GM18511 (cell line): ENCODE measurements around the gene ZACN.

Experiments used
- ATAC-seq: cut with Tn5 transposase; IDR thresholded peaks from one replicate; pipeline ENCODE4 v1.9.1; 2021; ENCODE audit warnings: mild to moderate bottlenecking, moderate library complexity; ENCODE audit not compliant: unreplicated experiment

ZACN gene

DNA sequence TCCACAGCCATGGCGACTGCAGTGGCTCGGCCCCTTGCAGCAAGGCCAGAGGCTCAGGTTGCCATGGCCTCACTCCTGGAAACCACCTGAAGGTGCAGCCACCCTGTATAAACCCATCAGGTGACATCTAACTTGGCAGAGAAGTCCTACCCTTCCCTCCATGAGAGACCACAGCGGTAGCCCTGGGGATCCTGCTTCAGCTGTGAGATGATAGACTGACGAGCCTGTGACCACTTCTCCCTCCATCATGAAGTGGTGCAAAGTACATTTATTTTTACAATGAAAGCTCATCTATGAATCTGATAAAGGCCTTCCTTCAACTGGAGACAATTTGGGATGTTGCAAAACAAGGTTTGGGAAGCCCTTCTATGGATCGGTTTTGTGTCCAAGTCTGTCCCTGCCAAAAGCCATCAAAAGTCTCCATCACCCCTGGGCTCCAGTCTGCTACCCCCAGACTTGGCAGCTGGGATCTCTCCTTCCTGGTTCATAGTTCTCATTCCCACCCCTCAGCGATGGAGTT is 1.8 kb downstream of the ZACN start:
- ATAC-seq, result no peak

DNA sequence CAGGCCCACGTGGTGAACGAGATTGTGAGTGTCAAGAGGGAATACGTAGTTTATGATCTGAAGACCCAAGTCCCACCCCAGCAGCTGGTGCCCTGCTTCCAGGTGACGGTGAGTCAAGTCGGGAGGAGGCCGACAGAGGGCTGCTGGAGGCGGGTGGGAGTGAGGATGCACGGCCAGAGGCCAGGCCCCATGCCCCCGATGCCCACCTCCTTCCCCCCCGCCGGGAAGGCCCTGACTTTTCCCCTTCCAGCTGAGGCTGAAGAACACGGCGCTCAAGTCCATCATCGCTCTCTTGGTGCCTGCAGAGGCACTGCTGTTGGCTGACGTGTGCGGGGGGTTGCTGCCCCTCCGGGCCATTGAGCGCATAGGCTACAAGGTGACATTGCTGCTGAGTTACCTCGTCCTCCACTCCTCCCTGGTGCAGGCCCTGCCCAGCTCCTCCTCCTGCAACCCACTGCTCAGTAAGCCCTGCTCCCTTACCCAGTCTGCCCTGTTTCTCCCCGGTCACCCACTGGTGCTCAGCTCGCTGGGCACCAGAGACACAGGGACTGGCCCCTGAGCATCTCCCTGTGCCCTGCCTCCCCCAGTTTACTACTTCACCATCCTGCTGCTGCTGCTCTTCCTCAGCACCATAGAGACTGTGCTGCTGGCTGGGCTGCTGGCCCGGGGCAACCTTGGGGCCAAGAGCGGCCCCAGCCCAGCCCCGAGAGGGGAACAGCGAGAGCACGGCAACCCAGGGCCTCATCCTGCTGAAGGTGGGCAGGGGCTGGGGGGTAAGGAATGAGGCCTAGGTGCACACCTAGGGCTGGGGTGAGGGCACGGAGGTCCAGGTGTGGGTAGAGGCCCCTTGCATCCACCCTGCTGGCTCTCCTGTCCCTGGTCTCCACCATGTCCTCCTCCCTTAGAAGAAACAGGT is 2.6 kb downstream of the ZACN start:
- no peak for ATAC-seq

DNA sequence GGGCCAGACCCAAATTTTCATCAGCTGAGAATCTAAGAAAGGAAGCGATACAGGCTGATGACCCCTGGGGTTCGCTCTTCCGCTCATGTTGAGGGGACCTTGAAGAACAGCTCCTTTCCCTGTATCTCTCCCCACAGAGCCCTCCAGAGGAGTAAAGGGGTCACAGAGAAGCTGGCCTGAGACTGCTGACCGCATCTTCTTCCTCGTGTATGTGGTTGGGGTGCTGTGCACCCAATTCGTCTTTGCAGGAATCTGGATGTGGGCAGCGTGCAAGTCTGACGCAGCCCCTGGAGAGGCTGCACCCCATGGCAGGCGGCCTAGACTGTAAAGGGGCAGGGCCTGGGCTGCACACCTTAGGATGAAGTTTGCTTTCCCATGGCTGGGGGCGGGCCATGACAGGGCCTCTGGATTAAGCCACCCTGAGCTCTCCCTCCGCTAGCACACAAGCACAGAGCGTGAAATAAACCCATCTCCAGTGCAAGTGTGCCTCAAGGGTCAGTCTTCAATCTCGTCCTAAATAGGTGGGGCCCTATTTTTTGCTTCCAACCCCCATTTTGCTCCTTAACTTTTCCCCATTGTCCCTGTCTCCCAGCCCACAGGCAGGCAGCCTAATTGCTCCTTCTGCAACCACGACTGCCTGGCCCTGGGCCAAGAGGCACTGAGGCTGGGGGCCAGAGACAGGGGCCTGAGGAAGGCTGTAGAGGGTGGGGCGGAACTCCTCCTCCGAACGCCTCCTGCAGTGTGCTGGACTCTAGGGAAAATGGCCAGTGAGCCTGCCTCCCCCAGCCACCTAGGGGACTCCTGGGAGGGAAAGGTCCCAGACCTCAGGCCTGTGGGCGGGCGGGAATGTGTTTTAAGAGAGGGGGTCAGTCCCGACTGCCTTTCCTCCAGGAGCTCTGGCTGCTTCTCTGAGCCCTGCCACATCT is 3.6 kb downstream of the ZACN start:
- no peak for ATAC-seq

DNA sequence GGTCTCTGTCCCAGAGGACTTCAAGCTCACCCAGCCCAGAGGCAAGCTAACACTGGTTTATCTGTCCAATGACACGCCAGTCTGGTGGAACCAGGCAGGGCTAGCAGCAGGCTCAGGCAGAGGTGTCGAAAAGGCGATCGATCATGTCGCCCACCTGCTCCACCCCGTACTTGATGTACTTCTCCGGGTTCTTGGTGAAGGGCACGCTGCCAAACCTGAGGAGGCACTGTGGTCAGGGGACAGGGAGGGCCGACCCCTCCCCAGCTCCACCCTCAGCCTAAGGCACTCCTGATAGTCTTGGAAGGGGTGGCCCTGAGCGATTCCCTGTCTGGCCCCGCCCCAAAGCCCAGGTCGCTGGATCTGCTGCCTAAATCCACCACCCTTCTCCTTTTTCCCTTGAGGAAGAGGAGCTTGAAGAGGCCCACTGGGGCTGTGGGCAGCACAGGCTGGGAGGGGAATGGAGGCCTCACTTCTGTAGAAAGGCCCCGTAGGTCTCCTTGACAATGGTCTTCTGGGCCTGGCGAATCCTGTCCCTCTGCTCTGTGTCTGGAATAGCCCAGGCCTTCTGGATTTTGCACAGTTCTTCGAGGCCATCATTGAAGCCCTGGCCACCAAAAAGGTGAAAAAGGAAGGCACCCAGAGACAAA is 4.7 kb downstream of the ZACN start:
- no peak for ATAC-seq

DNA sequence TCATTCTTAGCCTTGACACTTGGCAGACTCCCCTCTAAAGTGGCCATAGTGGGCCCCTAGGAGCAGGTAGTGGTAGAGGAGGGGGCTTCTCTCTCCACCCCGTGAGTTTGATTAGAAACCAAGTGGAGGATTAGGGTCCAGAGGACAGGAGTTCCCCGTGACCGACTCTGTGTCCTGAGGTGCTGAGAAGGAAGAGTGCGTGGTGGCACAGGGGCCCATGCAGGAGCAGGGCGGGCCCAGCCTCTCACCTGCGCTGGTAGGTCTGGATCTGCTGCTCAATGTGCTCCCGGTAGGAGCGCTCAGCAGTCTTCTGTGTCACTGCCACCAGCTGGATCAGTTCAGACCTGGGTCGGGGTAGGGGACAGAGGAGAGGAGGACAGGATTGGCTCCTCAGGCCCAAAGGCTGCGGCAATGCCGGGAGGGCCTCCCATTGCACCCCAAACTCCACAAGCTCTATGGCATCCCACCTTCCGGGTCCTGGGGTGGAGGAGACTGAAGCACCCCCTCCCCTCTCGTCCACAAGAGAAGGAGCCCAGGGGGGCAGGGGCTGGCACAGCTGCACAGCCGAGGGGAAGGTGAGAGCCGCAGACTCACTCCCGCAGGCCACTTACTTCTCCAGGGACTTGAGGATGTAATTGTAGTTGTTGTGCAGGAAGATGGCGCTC is 6.2 kb downstream of the ZACN start:
- ATAC-seq, result no peak

DNA sequence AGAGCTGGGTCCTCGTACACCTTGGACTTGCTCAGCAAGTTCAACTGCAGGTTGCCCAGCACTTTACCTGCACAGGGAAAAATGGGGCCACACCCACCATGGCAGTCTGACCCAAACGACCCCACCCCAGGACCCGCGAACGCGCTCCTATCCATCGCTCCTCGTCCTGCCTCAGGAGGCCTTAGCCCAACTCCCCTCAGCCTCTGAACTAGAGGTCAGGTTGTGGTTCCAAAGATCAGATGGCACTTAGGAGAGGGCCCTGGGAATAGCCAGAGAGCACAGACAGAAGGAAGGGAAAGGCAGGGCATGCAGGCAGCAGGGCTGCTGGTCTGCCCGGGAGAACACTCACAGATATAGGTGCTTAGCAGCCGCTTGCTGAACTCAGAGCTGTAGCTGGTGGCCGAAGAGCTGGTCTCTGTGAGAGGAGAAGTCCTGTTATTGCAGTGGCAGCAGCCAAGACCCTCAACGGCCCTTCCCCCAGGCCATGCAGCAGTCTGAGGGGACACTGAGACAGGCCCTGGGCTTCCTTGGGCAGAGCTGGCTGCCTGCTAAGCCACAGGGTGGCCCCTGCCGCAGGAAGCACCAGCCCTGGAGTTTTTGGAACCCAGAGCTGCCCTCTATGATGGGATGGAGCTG is 6.9 kb downstream of the ZACN start:
- ATAC-seq, result no peak

DNA sequence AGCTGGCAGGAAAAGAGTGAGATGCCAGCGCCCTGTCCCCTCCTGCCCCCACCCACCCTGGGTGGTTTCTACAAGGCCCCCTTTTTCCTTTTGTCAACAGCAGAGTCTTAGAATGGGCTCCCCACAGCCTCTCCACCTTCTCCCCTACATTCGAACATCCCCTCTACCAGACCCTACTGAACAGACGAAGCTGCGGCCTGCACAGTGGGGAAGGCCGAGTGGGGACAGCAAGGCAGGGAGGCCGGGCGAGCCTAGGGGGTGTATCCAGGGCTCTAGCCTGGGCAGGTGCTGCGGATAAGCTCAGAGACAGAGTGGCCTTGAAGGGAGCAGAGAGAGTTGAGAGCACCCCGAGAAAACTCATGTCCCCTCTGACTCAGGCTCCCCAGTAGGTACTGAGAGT is 7.4 kb downstream of the ZACN start:
- no peak for ATAC-seq

DNA sequence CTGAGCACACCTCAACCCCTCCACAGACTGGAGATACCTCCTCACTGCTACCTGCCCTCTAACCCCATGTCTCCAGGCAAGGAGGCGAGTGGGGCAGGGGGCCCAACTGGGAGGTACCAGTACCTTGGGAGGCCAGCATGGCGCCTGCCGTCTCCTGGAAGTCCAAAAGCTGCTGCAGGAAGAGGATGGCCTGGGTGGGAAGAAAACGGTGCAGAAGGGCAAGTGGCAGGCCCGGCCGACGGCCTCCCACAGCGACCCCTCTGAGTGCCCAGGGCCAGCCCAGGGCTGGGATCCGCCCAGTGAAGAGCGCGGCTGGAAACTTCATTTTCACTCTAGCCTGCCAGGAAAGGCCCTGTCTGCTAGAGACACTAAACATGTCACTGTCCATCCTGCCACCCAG is 8.5 kb downstream of the ZACN start:
- ATAC-seq, result no peak

DNA sequence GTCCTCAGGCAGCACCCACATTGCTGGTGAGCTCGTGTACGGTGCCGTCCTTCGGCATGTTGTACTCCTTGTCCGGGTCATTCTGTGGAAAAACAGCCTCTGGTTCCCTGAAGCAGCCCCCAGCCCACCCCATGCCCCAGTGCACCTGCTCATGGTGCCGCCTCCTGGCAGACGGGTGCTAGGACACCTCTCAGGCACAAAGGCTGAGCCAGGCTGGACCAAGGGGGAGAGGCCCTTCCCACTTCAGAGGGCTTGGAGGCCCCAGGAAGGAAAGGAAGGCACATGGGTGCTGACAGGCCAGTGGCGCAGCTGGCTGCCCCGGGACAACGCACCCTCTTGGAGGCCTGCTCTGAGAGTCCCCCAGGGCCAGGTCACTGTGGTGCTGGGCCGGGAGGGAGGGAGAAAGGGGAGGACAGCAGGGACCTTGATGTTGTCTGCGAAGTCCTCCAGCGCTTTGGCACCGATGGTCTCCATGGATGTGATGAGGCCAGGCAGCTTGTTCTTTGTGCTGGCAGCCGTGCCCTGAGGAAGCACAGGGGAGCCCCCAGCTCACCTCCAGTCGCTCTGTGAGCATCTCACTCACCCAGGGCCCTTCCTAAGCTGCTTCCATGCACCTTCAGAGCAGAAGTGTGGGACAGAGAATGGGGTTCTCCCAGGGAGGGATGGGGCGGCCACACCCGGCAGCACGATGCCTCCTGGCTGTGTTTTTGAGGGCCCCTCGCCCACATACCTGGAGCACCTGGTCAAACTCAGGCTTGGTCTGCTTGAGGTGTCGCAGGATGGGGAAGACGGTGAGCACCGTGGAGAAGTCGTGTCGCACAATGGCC is 9.3 kb downstream of the ZACN start:
- ATAC-seq, result no peak

DNA sequence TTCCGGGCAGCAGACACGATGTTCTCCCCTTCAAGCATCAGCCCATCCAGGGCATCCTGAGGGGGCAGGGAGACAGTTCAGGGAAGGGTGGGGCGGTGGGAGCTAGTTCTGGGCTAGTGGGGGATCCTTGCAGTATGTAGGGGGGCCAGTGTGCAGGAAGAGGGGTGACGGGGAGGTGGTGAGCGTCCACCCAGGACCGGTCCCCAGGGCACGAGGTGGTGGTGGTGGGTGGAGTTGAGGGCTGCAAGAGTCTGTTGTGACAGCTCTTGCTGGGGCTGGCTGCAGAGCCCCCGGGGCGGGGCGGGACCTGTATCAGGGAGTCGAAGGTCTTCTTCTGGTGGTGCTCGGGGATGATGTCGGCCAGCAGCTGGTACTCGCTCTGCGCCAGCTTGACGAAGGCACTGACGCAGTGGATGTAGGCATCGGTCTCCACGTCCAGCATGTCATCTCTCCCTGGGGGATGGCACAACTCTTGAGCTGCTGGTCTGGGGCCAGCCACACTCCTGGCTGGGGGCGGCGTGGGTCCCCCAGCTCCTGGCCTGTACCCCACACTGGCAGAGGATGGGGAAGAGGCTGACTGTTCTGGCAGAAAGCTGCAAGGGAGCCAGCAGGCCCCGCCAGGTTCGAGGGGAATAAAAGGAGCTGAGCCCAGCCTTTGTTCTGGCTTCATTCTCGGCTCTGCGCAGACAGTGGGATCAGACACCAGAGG is 10.0 kb downstream of the ZACN start:
- ATAC-seq, result no peak

DNA sequence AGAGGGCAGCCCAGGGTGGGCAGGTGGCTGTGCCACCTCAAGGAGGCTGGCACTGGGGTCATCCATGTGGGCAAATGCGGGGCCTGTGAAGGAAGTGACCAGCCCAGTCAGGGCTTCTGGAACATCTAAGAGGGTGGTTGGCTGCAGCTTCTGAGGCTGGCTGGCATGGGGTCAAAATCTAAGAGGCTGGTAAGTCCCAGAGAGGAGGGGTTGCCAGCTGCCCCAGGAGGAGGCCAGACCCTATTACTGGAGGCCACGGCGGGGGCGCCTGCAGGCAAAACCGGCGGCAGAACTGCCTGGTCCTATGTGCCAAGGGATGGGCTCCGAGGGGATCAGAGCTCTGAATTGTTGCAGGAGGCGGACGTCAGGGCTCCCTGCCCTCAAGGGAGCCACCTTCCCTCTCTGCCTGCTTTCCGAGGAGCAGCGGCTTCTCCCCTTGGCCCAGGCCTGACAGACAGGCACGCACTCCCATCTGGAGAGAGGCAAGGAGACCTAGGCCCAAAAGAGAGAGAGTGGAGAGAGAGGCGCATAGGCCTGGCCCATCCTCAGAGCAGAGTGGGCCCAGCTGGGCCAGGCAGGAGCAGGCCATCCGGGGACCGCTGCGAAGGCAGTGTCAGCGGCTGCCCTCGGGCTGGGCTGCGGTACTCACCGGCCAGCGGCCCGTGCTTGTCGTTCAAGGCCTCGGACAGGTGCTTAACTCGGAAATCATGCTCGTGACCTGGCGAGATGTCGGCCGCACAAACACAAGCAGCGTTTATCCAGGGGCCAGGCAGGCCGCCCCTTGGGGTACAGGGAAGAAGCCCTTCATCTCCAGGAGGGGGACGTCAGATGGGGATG is 10.9 kb downstream of the ZACN start:
- no peak for ATAC-seq

DNA sequence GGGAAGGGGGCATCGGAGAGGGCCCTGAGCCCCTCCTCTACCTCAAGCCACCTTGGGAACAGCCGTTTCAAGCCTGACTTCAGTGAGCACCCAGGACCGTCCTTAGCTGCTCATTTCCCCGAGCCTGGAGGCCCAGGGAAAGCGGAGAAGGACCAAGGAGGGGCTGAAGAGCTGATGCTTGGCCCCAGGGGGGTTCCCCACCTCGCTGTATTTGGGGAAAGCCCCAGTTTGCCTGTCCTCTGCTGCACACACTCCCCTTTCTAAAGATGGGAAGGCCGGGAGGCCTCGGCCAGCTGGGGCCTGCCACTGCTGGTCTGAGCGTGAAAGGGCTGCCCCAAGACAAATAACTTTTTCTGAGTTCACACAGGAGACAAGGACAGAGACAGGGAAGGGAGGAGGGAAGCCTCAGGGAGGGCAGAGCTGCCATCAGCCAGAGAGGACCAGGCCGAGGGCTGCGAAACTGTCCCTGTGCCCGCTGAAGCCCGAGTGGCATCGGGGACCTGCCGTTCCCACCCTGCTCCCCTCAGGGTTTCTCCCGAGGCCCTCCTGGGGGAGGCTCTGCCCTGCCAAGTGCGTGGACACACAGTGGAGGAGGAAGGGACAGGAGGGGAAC is 11.6 kb downstream of the ZACN start:
- ATAC-seq, result no peak

DNA sequence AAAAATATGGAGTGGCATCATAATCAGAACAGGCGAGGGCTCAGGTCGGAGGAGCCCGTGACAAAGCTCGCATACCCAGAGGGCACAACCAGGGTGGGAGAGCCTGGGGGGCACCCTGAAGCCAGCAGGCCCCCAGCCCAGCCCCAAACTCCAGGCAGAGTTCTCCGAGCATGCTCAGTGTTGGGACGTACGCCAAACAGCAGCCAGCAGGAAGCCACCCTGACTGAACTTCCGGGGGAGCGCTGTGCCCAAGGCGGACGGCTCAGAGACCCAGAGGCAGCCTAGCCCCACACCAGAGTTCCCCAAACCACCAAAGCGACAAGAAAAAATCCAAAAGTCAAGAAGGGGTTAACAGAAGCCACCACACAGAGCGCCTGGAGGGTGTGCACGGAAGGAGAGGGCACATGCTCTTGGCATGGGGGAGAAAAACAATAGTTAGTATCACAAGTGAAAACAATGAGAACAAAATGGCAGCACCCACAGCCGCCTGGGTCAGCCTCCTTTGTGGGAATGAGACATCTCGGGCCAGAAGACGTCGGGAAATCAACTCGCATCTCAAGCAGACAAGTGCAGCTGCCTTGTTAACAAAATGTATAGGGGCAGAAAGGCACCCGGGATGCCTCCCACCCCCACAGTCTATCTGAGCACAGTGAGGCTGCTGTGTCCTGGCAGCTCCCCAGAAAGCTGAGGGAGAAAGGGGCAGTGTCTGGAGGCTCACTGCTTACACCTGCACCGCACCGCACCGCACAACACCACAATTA is 12.7 kb downstream of the ZACN start:
- no peak for ATAC-seq

DNA sequence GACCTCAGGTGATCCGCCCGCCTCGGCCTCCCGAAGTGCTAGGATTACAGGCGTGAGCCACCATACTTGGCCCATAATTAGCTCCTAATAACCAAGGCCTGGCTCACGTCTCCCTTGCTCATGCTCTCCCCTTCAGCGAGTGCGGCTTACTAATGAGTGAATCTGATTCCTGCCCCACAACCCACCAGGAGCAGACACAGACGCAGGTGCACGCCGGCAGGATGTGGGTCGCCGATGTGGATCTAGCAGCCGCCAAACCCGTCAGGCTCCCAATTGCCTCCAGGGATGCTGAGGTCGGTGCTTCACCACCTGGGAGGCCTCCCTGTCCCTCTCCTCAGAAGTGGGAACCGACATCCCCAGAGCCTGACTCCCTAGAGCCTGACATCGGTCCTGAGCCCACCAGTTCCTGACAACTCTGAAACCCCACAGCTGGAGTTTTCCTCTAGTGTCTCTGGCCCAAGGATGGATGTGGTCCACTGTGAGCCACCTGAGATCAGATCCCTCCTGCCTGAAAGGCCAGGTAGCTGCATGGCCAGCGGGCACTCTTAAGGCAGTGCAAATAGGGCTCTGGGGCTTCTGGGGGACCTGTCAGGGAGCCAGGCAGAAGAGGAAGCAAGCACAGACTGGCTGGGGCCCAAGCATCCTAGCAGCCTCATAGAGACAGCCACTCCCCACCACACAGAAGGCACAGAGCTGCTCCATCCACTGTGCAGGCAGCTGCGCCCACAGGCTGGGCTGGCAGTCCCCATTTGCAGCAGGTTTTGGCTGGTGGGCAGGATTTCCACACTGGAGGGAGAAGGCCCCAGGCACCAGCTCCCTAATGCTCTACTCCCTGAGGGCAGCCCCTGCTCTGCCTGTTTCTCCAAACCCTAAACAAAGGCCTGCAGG is 13.8 kb downstream of the ZACN start:
- ATAC-seq, result no peak

DNA sequence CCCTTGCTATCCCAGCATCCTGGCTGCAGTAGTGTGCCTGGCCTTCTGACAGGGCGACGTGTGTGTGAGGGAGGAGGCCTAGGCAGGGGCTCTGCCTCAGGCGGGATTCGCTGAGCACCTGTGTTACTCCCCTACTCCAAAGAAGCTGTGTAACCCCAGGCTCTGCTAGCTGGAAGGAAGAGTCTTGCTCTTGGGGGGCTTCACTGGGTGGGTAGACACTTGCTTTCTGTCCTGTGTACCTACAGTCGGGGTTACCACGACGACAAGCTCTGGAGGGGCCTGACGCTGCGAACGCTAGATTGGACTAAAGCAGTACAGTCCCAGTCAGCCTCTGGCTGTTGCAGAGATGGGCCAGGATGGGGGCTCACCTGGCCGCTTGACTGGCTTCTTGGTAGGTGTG is 15.1 kb downstream of the ZACN start:
- no peak for ATAC-seq

DNA sequence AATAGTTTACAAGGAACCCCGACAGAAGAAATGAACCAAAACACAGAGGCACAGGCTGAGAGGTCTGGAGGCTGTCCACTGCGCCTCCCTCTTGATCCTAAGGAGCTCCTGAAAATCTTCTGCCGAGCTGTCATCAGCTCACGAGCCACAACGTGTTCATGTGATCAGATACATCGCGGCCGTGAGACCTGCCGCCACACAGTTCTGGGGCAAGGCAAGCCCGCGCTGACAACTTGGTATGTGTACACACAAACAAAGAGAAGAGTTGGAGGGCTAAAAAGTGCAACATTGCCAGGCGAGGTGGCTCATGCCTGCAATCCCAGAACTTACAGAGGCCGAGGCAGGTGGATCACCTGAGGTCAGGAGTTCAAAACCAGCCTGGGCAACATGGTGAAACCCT is 17.0 kb downstream of the ZACN start:
- ATAC-seq, result no peak
